ENCODE results near the gene STEAP2.

STEAP2 gene

GRCh38 chr7:90216080-90216674 is 4.6 kb downstream of the STEAP2 start:
- no peaks in the 10 kb centered on the region for H3K9me3 Mint-ChIP-seq

GRCh38 chr7:90216771-90217170 is 5.2 kb downstream of the STEAP2 start:
- no peaks in the 10 kb centered on the region for H3K4me1 Mint-ChIP-seq
- no peak for ATAC-seq
- no peak overlapping the region for H3K4me3 Mint-ChIP-seq
- no peak for DNase-seq (ENCODE audit: low spot score in 2 of 2)
- H3K9me3 Mint-ChIP-seq, result no peaks in the 10 kb centered on the region
- H3K36me3 Mint-ChIP-seq, result no peaks in the 10 kb centered on the region
- no peak overlapping the region for H3K27ac Mint-ChIP-seq

More at GRCh38 chr7:90216080-90216674, 4.6 kb downstream of the STEAP2 start:
- Mint-ChIP-seq H3K27ac (no peak overlapping the region), H3K4me3 (no peak overlapping the region), H3K36me3 (no peaks in the 10 kb centered on the region), H3K4me1 (no peaks in the 10 kb centered on the region)
- no peak for DNase-seq (ENCODE audit: low spot score in 2 of 2)
- ATAC-seq, result no peak

- Mint-ChIP-seq H3K9me3 (no peaks in the 10 kb centered on the region), H3K27ac (no peak overlapping the region), H3K4me3 (no peak overlapping the region), H3K4me1 (no peaks in the 10 kb centered on the region), H3K36me3 (no peaks in the 10 kb centered on the region)
- no peak for DNase-seq (ENCODE audit: low spot score in 2 of 2)
- ATAC-seq, result no peak
Measured at GRCh38 chr7:90222390-90222789, 10.8 kb downstream of the STEAP2 start.

- H3K9me3 Mint-ChIP-seq, result no peaks in the 10 kb centered on the region
- H3K36me3 Mint-ChIP-seq, result no peaks in the 10 kb centered on the region
- H3K4me1 Mint-ChIP-seq, result no peaks in the 10 kb centered on the region
- no peak for ATAC-seq
- H3K4me3 Mint-ChIP-seq, result no peak overlapping the region
- H3K27ac Mint-ChIP-seq, result no peak overlapping the region
- no peak for DNase-seq (ENCODE audit: low spot score in 2 of 2)
Measured at GRCh38 chr7:90222811-90223725, 11.5 kb downstream of the STEAP2 start.

GRCh38 chr7:90224195-90224594 is 12.7 kb downstream of the STEAP2 start:
- Mint-ChIP-seq H3K9me3 (no peaks in the 10 kb centered on the region), H3K36me3 (no peaks in the 10 kb centered on the region), H3K27ac (no peak overlapping the region), H3K4me3 (no peak overlapping the region), H3K4me1 (no peaks in the 10 kb centered on the region)
- DNase-seq (ENCODE audit: low spot score in 2 of 2) (no peak), ATAC-seq (no peak)

GRCh38 chr7:90225181-90225580 is 13.6 kb downstream of the STEAP2 start:
- Mint-ChIP-seq H3K4me1 (no peaks in the 10 kb centered on the region), H3K27ac (no peak overlapping the region), H3K9me3 (no peaks in the 10 kb centered on the region), H3K4me3 (no peak overlapping the region), H3K36me3 (no peaks in the 10 kb centered on the region)
- DNase-seq (ENCODE audit: low spot score in 2 of 2), result no peak
- no peak for ATAC-seq

GRCh38 chr7:90225601-90226000 is 14.1 kb downstream of the STEAP2 start:
- ATAC-seq, result no peak
- no peaks in the 10 kb centered on the region for H3K4me1 Mint-ChIP-seq
- no peaks in the 10 kb centered on the region for H3K9me3 Mint-ChIP-seq
- DNase-seq (ENCODE audit: low spot score in 2 of 2), result no peak
- H3K36me3 Mint-ChIP-seq, result no peaks in the 10 kb centered on the region
- no peak overlapping the region for H3K27ac Mint-ChIP-seq
- no peak overlapping the region for H3K4me3 Mint-ChIP-seq

- Mint-ChIP-seq H3K27ac (no peak overlapping the region), H3K4me1 (no peaks in the 10 kb centered on the region), H3K9me3 (no peaks in the 10 kb centered on the region), H3K36me3 (no peaks in the 10 kb centered on the region), H3K4me3 (no peak overlapping the region)
- DNase-seq (ENCODE audit: low spot score in 2 of 2) (no peak), ATAC-seq (no peak)
Measured at GRCh38 chr7:90227259-90227658, 15.7 kb downstream of the STEAP2 start.

GRCh38 chr7:90229682-90230081 is 18.1 kb downstream of the STEAP2 start:
- DNase-seq (ENCODE audit: low spot score in 2 of 2) (no peak), ATAC-seq (no peak)
- Mint-ChIP-seq H3K36me3 (no peaks in the 10 kb centered on the region), H3K4me1 (no peaks in the 10 kb centered on the region), H3K4me3 (no peak overlapping the region), H3K9me3 (no peaks in the 10 kb centered on the region), H3K27ac (no peak overlapping the region)

GRCh38 chr7:90230834-90231233 is 19.3 kb downstream of the STEAP2 start:
- Mint-ChIP-seq H3K27ac (no peak overlapping the region), H3K4me3 (no peak overlapping the region)
- ATAC-seq, result no peak

GRCh38 chr7:90231304-90231703 is 19.8 kb downstream of the STEAP2 start:
- H3K27ac Mint-ChIP-seq, result no peak overlapping the region
- no peak overlapping the region for H3K4me3 Mint-ChIP-seq

More at GRCh38 chr7:90230834-90231233, 19.3 kb downstream of the STEAP2 start:
- no peaks in the 10 kb centered on the region for H3K9me3 Mint-ChIP-seq
- no peaks in the 10 kb centered on the region for H3K36me3 Mint-ChIP-seq
- no peak for DNase-seq (ENCODE audit: low spot score in 2 of 2)
- no peaks in the 10 kb centered on the region for H3K4me1 Mint-ChIP-seq

GRCh38 chr7:90232430-90232829 is 20.9 kb downstream of the STEAP2 start:
- DNase-seq (ENCODE audit: low spot score in 2 of 2), result no peak
- Mint-ChIP-seq H3K4me3 (no peak overlapping the region), H3K36me3 (no peaks in the 10 kb centered on the region), H3K4me1 (no peaks in the 10 kb centered on the region), H3K27ac (no peak overlapping the region), H3K9me3 (no peaks in the 10 kb centered on the region)
- ATAC-seq, result no peak

More at GRCh38 chr7:90231304-90231703, 19.8 kb downstream of the STEAP2 start:
- ATAC-seq (no peak), DNase-seq (ENCODE audit: low spot score in 2 of 2) (no peak)
- Mint-ChIP-seq H3K36me3 (no peaks in the 10 kb centered on the region), H3K9me3 (no peaks in the 10 kb centered on the region), H3K4me1 (no peaks in the 10 kb centered on the region)

- Mint-ChIP-seq H3K27ac (no peak overlapping the region), H3K36me3 (no peaks in the 10 kb centered on the region), H3K4me3 (no peak overlapping the region), H3K4me1 (no peaks in the 10 kb centered on the region), H3K9me3 (no peaks in the 10 kb centered on the region)
- DNase-seq (ENCODE audit: low spot score in 2 of 2) (no peak), ATAC-seq (no peak)
Measured at GRCh38 chr7:90233569-90233968, 22.0 kb downstream of the STEAP2 start.

- no peaks in the 10 kb centered on the region for H3K9me3 Mint-ChIP-seq
- no peak overlapping the region for H3K4me3 Mint-ChIP-seq
- H3K27ac Mint-ChIP-seq, result no peak overlapping the region
- DNase-seq (ENCODE audit: low spot score in 2 of 2) (no peak), ATAC-seq (no peak)
- H3K36me3 Mint-ChIP-seq, result no peaks in the 10 kb centered on the region
- H3K4me1 Mint-ChIP-seq, result no peaks in the 10 kb centered on the region
Measured at GRCh38 chr7:90236721-90237289, 25.3 kb downstream of the STEAP2 start.

GRCh38 chr7:90238022-90238421 is 26.5 kb downstream of the STEAP2 start:
- Mint-ChIP-seq H3K9me3 (no peaks in the 10 kb centered on the region), H3K4me3 (no peak overlapping the region), H3K4me1 (no peaks in the 10 kb centered on the region), H3K27ac (no peak overlapping the region), H3K36me3 (no peaks in the 10 kb centered on the region)
- DNase-seq (ENCODE audit: low spot score in 2 of 2) (no peak), ATAC-seq (no peak)

GRCh38 chr7:90238583-90238982 is 27.0 kb downstream of the STEAP2 start:
- DNase-seq (ENCODE audit: low spot score in 2 of 2) (no peak), ATAC-seq (no peak)
- Mint-ChIP-seq H3K9me3 (no peaks in the 10 kb centered on the region), H3K36me3 (no peaks in the 10 kb centered on the region), H3K27ac (no peak overlapping the region), H3K4me1 (no peaks in the 10 kb centered on the region), H3K4me3 (no peak overlapping the region)

Data from stimulated activated effector memory CD8-positive, alpha-beta T cell treated with anti-CD3 and anti-CD28 coated beads, Interleukin-12 subunit alpha, Interleukin-12 subunit beta, amount 100 ng/mL, for 72 hours (primary cell).